ENCODE data around the gene SMIM24. TPM values are rescaled to one million over a fixed set of nuclear protein-coding genes. Genes with fewer than 3 reads are reported as not detected.
A peak's percentile ranks its signal among the peaks of the same experiment; 100 is the strongest.
"Not testable (repeated sequence)": the region's sequence is repeated elsewhere in the genome, so short reads cannot be mapped to it uniquely, and the experiment has no call there.

The SMIM24 gene
- polyA plus RNA-seq, 1 donor: 0.22 TPM

DNA sequence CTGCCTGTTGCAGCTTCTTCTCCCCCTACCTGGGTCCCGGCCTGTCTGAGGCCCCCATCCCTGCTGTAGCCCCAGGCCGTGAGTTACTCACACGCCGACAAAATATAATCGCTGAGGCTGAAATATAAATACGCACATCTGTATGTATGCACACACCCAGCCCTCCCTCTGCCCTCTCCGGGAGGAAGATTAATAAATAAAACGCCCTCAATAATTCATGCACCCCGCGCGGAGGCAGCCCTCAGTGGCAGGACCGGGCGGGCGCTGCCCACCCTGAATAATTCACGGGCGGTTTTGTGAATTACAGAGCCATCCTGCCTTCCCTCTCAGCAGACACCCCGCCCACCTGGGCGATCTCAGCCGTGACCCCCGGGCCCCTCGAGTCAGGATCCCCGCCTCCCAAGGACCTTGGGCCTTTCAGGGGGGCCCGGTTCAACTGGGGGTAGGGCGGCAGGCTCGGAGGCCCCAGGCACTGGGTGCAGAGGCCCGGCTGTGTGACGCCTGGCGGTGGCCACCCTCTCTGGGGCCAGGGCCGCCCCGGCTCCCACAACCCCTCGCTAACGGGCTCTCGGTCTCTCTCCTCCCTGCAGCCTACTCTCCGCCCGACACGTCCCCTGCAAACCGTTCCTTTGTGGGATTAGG lies 24.2 kb downstream of the SMIM24 start:
- DNase-seq (ENCODE audit: low read depth): no peak

DNA sequence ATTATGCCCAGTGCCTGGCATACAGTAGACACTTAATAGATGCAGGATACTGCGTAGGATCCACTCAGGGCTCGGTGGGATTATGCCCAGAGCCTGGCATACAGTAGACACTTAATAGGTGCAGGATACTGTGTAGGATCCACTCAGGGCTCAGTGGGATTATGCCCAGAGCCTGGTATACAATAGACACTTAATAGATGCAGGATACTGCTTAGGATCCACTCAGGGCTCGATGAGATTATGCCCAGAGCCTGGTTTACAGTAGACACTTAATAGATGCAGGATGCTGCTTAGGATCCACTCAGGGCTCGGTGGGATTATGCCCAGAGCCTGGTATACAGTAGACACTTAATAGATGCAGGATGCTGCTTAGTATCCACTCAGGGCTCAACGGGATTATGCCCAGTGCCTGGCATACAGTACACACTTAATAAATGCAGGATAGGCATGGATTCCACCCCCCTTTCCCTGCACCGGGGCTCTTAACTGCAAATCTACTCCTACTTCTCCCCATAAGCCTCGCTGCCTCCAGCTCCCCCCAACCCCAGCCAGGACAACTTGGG lies 24.9 kb downstream of the SMIM24 start:
- DNase-seq (ENCODE audit: low read depth): no peak

GRCh38 chr19:3454656-3455392 lies 25.5 kb downstream of the SMIM24 start:
- DNase-seq (ENCODE audit: low read depth): no peak

DNA sequence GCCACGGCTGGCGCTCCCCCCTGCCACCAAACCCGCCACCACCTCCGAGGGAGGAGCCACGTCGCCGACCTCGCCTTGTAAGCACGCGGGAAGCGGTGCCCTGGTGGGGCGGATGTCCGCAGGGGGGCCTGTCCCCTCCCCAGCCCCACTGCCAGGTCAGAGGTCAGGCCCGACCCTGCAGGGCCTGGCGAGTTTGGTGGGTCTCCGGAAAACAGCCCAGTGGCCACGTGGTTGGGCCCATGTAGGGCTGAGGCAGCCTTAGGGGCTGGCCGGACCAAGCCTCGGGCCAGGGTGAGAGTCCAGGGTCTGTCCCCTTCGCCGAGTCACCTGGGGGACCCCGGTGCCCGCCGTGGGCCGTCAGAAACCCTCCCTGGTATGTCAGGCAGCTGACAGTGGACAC lies 26.5 kb downstream of the SMIM24 start:
- DNase-seq (ENCODE audit: low read depth): no peak

DNA sequence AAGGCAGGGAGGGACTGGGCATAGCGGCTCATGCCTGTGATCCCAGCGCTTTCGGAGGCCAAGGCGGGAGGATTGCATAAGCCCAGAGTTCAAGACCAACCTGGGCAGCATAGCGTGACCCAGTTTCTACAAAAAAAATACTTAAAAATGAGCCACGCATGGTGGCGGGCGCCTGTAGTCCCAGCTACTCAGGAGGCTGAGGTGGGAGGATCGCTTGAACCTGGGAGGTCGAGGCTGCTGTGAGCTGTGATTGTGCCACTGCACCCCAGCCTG lies 27.4 kb downstream of the SMIM24 start:
- not testable (repeated sequence) for DNase-seq (ENCODE audit: low read depth)

DNA sequence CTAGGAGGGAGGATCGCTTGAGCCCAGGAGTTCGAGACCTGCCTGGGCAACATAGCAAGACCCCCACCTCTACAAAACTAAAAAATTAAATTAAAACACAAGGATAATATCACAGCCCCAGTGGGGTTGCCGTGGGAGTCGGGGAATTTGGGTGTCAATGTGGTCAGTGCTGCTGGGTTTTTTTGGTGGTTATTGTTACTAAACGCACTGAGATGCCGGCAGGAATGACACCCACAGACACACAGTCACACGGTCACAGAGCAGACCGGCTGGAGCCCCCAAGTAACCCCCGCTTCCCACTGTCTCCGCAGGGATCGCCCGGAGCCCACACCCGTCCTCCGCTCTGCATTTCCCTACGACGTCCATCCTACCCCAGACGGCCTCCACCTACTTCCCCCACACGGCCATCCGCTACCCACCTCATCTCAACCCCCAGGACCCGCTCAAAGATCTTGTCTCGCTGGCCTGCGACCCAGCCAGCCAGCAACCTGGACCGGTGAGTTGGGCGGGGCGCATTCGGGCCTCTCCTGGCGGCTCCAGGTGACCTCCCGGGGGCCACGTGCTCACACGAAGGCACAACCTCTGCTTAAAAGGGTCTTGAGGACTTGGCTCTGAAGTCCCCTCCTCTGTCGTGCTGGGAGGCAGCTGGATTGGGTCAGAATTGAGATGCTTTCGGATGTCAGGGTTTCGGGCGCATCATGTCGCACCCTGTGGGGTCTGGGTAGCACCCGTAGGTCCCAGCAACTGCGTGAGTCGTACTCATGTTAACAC lies 28.0 kb downstream of the SMIM24 start:
- no peak for DNase-seq (ENCODE audit: low read depth)

DNA sequence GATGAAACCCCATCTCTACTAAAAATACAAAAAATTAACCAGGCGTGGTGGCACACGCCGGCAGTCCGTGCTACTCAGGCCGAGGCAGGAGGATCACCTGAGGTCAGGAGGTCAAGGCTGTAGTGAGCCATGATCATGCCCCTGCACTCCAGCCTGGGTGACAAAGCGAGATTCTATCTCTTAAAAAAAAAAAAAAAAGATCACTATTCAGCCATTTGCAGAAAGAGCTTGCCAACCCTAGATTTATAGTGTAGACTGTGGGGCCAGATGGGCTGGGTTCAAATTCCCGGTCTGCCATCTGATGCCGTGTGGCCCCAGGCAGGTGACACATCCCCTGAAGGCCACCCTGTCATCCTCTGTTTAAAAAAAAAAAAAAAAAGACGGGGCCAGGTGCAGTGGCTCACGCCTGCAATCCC lies 28.9 kb downstream of the SMIM24 start:
- DNase-seq (ENCODE audit: low read depth): no peak

DNA sequence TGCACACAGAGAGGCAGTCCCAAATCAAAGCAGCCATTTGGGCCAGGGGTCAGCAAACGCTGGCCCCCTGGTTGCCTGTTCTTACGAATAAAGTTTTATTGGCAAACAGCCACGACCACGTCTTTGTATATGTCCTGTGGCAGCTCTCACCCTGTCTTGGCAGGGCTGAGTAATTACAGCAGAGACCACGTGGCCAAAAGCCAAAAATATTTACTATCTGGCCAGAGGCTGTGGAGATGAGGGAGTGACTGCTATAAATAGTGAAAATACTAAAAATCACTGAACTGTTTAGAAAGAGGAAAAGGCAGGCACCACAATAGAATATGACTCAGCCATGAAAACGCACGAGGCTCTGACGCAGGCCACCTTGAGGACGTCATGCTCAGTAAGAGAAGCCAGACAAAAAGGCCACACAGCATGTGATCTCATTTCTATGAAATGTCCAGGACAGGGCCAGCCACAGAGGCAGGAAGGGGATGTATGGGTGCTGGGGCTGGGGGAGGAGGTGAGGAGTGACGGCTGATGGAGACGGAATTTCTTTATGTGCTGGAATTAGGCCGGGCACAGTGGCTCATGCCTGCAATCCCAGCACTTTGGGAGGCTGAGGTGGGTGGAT lies 29.4 kb downstream of the SMIM24 start:
- no peak for DNase-seq (ENCODE audit: low read depth)

DNA sequence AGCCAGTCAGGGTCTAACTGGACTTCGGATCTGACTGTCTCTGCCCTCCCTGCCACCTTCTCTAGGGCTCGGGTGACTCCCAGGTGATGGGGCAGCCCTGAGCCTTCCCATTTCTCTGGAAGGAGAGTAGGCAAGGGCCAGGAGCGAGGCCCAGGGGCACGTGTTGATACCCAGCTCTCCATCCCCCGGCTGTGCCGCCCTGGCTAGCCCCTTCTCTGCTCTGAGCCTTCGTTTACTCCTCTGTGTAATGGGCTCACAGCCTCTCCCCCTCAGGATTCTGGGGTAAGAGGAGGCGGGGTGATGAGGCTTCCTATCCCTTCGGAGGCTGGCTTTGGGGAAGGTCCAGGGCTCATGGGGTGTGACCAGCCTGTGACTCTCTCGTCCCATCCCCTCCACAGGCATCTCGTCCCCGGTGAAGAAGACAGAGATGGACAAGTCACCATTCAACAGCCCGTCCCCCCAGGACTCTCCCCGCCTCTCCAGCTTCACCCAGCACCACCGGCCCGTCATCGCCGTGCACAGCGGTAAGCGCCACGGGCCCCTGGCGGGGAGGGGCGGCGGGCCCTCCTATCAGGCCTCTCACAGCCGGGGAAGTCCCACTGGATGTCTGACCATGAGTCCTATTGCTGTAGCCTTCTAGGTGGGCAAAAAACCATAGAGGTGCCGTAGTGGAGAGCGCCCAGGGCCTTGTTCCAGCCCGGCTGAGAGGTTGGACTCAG lies 31.6 kb downstream of the SMIM24 start:
- DNase-seq (ENCODE audit: low read depth): no peak

GRCh38 chr19:3446657-3447056 lies 33.7 kb downstream of the SMIM24 start:
- not testable (repeated sequence) for DNase-seq (ENCODE audit: low read depth)

- no peak for DNase-seq (ENCODE audit: low read depth)
Measured at GRCh38 chr19:3444695-3445234, 35.6 kb downstream of the SMIM24 start.

GRCh38 chr19:3443840-3444694 lies 36.3 kb downstream of the SMIM24 start:
- DNase-seq (ENCODE audit: low read depth): no peak

DNA sequence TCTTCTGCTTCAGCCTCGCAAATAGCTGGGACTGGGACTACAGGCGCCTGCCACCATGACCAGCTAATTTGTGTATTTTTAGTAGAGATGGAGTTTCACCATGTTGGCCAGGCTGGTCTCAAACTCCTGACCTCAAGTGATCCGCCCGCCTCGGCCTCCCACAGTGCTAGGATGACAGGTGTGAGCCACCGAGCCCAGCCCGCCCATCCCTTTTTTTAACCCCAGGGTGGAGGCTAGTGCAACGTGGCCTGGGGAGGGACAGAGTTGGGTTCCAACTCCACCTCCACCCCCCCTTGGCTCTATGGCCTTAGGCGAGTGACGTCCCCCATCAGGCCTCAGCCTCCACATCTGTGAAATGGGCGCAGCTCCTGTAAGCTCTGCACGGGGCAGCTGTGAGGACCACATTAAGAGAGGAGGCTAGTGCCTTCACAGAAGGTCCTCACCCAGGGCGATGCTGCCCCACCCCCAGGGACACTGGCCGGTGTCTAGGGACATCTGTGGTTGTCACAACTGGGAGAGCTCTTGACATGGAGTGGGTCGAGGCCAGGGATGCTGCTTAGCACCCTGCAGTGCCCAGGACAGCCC lies 37.7 kb downstream of the SMIM24 start:
- DNase-seq (ENCODE audit: low read depth): no peak

DNA sequence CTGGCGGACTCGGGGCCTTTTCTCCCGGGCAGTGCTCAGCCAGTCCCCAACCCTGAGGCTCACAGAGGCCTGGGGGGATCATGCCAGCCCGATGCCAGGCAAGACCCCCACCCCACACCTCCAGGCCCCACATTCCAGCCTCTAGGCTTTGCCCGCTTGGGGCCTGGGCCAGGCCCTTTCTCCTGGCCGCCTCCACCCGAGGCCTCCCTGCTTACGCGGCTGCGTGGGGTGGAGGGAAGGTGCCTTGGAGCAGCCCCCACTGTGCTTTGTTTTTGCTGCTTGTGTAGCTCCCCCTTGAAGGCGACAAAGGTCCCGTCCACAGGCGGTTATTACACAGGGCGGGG lies 38.4 kb downstream of the SMIM24 start:
- DNase-seq (ENCODE audit: low read depth): no peak

DNA sequence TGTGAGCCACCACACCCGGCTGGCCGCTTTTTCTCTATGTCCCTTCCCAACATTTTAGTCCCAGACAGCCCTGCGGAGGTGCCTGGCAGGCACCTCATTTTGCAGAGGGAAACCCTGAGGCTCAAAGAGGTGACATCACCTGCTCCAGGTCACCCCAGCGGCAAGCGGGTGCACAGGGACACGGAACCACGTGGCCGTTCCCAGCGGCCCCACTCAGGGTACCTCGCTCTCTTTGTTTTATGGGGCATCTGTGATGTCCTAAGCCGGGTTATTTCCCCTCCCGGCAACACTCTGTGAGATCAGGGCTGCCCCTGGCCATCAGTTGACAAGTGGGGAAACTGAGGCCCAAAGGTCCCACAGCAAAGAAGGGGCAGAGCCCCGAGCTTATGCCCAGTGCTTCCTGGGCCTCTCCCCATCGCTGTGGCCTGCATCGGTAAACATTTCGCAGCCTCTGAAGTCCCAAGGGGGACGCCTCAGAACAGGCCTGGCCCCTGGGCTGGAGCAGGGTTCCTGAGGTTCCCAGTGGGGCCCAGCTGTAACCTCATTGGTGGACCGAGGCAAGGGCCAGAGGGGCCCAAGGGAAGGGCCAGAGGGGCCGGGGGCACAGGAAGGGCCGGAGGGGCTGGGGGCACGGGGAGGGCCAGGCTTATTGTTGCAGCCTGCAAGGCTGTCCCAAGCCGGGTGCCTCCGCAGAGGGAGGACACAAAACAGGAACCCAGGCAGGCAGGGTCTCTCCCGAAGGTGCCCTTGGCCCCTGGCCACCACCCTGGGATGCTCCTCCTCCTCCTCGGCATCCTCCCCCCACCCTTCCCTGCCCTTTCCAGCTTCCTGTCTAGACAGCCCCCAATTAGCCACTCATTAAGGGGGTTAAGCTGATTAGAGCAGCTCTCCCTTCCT lies 39.0 kb downstream of the SMIM24 start:
- no peak for DNase-seq (ENCODE audit: low read depth)

GRCh38 chr19:3440082-3440481 lies 40.2 kb downstream of the SMIM24 start:
- no peak for DNase-seq (ENCODE audit: low read depth)

- DNase-seq (ENCODE audit: low read depth): peak; percentile 68
Measured at GRCh38 chr19:3434630-3435553, 45.4 kb downstream of the SMIM24 start.

Data from forelimb muscle (tissue), 1 donor.